H1 (cell line): Measurements from ENCODE around the gene CARD11. TPM values are rescaled to one million over a fixed set of nuclear protein-coding genes. Genes with fewer than 3 reads are reported as not detected.

Experiments used
- CTCF ChIA-PET: fragments of 300-600 bp; sonication (Branson Sonifier 250); formaldehyde crosslinking; loops from one replicate; lab custom pipeline; 2021; ENCODE audit not compliant: partially characterized antibody; lab: Charles Lee
- POLR2A ChIA-PET: fragments of 300-600 bp; sonication (Branson Sonifier 250); formaldehyde crosslinking; loops from one replicate; lab custom pipeline; 2021; ENCODE audit warnings: inconsistent platforms; ENCODE audit not compliant: partially characterized antibody; lab: Charles Lee
- DNase-seq, 2 experiments: peaks; one replicate each; pipeline versions ENCODE4 v3.0.0 to v3.0.0-alpha.2; 2010 to 2022; ENCODE audit warnings: low spot score in 2 of 2, low read depth in 1 of 2, mixed read lengths in 1 of 2
- FAIRE-seq: peaks from 2 replicates; lab custom pipeline; 2011; peaks lifted over from hg19 to GRCh38; lab: Jason Lieb, UNC
- H2AFZ ChIP-seq: 2 replicates; pipeline ENCODE4 v1.8.1; 2012; ENCODE audit warnings: low read length, inconsistent platforms
- H2AK5ac ChIP-seq: 2 replicates; pipeline ENCODE4 v1.6.1; 2013; ENCODE audit warnings: low read depth, low read length
- H2BK120ac ChIP-seq: replicated peaks from 2 replicates; pipeline ENCODE3; 2013; ENCODE audit warnings: low read depth, low read length, inconsistent platforms
- H2BK12ac ChIP-seq: 2 replicates; pipeline ENCODE4 v1.6.1; 2013; ENCODE audit warnings: low read depth, low read length
- H2BK15ac ChIP-seq: 2 replicates; pipeline ENCODE4 v1.6.1; 2013; ENCODE audit warnings: low read length
- H2BK20ac ChIP-seq: 2 replicates; pipeline ENCODE4 v1.6.1; 2013; ENCODE audit warnings: low read length
- H2BK5ac ChIP-seq: 2 replicates; pipeline ENCODE4 v1.6.1; 2013; ENCODE audit warnings: low read depth, low read length
- H3K14ac ChIP-seq: 2 replicates; pipeline ENCODE4 v1.6.1; 2013; ENCODE audit warnings: inconsistent platforms; ENCODE audit not compliant: insufficient read length
- H3K18ac ChIP-seq: 2 replicates; pipeline ENCODE4 v1.6.1; 2013; ENCODE audit warnings: low read length; ENCODE audit errors: extremely low read depth
- H3K23ac ChIP-seq: 2 replicates; pipeline ENCODE4 v1.6.1; 2013; ENCODE audit warnings: inconsistent platforms; ENCODE audit not compliant: insufficient read length
- H3K23me2 ChIP-seq: 2 replicates; pipeline ENCODE4 v1.6.1; 2013; ENCODE audit warnings: low read depth, low read length
- H3K27ac ChIP-seq: 2 replicates; pipeline ENCODE4 v1.6.1; 2011; ENCODE audit warnings: low read depth, low read length, inconsistent platforms
- H3K27me3 ChIP-seq, 4 experiments: replicated peaks in 1 of 4; 1 replicate in 1 of 4; 2 replicates in 3 of 4; pipeline versions ENCODE4 v1.6.1 to v1.8.1; 2011 to 2013; ENCODE audit warnings: low read length in 3 of 4, mild to moderate bottlenecking in 3 of 4, inconsistent platforms in 2 of 4, mixed read lengths in 2 of 4, moderate library complexity in 1 of 4; ENCODE audit not compliant: control insufficient read depth in 3 of 4, insufficient read depth in 3 of 4; ENCODE audit errors: extremely low read depth in 1 of 4
- H3K36me3 ChIP-seq, 4 experiments: 2 replicates each; pipeline versions ENCODE4 v1.6.1 to v1.8.1; 2011 to 2013; ENCODE audit warnings: mild to moderate bottlenecking in 4 of 4, low read length in 3 of 4, moderate library complexity in 2 of 4, control low read depth in 1 of 4, inconsistent platforms in 1 of 4; ENCODE audit not compliant: insufficient read depth in 4 of 4, control insufficient read depth in 2 of 4
- H3K4ac ChIP-seq: replicated peaks from 2 replicates; pipeline ENCODE3; 2013; ENCODE audit warnings: low read length, low read depth, mixed read lengths, inconsistent platforms; ENCODE audit not compliant: insufficient read length
- H3K4me1 ChIP-seq, 4 experiments: replicated peaks in 1 of 4; 1 replicate in 1 of 4; 2 replicates in 3 of 4; pipeline versions ENCODE4 v1.6.1 to v1.8.1; 2011 to 2013; ENCODE audit warnings: low read length in 3 of 4, inconsistent platforms in 2 of 4, mixed read lengths in 1 of 4; ENCODE audit not compliant: insufficient read depth in 4 of 4, control insufficient read depth in 3 of 4
- H3K4me2 ChIP-seq, 2 experiments: 2 replicates each; pipeline versions ENCODE4 v1.6.1 to v1.8.1; 2011 to 2013; ENCODE audit warnings: low read depth in 2 of 2, low read length in 2 of 2, control low read depth in 1 of 2, inconsistent platforms in 1 of 2, mild to moderate bottlenecking in 1 of 2; ENCODE audit not compliant: insufficient read depth in 1 of 2
- H3K4me3 ChIP-seq, 4 experiments: fragments of 200-600, 300-600 bp in 1 of 4; sonication (generic), shearing (Covaris generic), sonication (Bioruptor Twin) in 1 of 4; 2 replicates each; pipeline versions ENCODE4 v1.5.1 to v1.8.1; 2011 to 2016; ENCODE audit warnings: low read length in 4 of 4, low read depth in 3 of 4, control low read depth in 2 of 4, inconsistent platforms in 2 of 4, mild to moderate bottlenecking in 2 of 4, mixed read lengths in 1 of 4, moderate library complexity in 1 of 4; ENCODE audit not compliant: insufficient read depth in 2 of 4; ENCODE audit errors: extremely low read depth in 1 of 4
- H3K56ac ChIP-seq: replicated peaks from 2 replicates; pipeline ENCODE3; 2013; ENCODE audit warnings: low read depth, mild to moderate bottlenecking, mixed read lengths, low read length, inconsistent platforms; ENCODE audit not compliant: insufficient read length
- H3K79me1 ChIP-seq: 2 replicates; pipeline ENCODE4 v1.6.1; 2013; ENCODE audit warnings: low read depth, low read length, control low read depth
- H3K79me2 ChIP-seq, 2 experiments: 2 replicates each; pipeline versions ENCODE4 v1.6.1 to v1.8.1; 2012 to 2013; ENCODE audit warnings: low read length in 2 of 2, mild to moderate bottlenecking in 2 of 2, inconsistent platforms in 1 of 2; ENCODE audit not compliant: insufficient read depth in 2 of 2, control insufficient read depth in 1 of 2
- H3K9ac ChIP-seq, 4 experiments: replicated peaks in 1 of 4; 1 replicate in 1 of 4; 2 replicates in 3 of 4; pipeline versions ENCODE4 v1.6.1 to v1.8.1; 2011 to 2013; ENCODE audit warnings: low read depth in 3 of 4, low read length in 3 of 4, control low read depth in 2 of 4, mild to moderate bottlenecking in 2 of 4, moderate library complexity in 2 of 4, inconsistent platforms in 1 of 4; ENCODE audit errors: extremely low read depth in 1 of 4
- H3K9me3 ChIP-seq, 2 experiments: 2 replicates each; pipeline versions ENCODE4 v1.6.1 to v1.8.1; 2012 to 2013; ENCODE audit warnings: mild to moderate bottlenecking in 2 of 2, moderate library complexity in 2 of 2, control low read depth in 1 of 2, inconsistent platforms in 1 of 2, low read depth in 1 of 2, low read length in 1 of 2, mixed read lengths in 1 of 2; ENCODE audit not compliant: insufficient read depth in 2 of 2
- H4K20me1 ChIP-seq, 2 experiments: replicated peaks in 1 of 2; 2 replicates each; pipeline versions ENCODE3 to v1.8.1; 2011 to 2013; ENCODE audit warnings: inconsistent platforms in 2 of 2, low read length in 2 of 2, mild to moderate bottlenecking in 1 of 2; ENCODE audit not compliant: insufficient read depth in 2 of 2, control insufficient read depth in 1 of 2
- H4K5ac ChIP-seq: 2 replicates; pipeline ENCODE4 v1.6.1; 2013; ENCODE audit warnings: low read length, low read depth, mixed read lengths, inconsistent platforms; ENCODE audit not compliant: insufficient read length
- H4K8ac ChIP-seq: 2 replicates; pipeline ENCODE4 v1.8.0; 2013; ENCODE audit warnings: mild to moderate bottlenecking, moderate library complexity, low read length, inconsistent platforms; ENCODE audit not compliant: insufficient read depth; ENCODE audit errors: extremely low read depth
- H4K91ac ChIP-seq: replicated peaks from 2 replicates; pipeline ENCODE3; 2013; ENCODE audit warnings: low read length, mixed read lengths, inconsistent platforms; ENCODE audit not compliant: insufficient read length
- CBX8 ChIP-seq: fragments of 300-800, 300-1000 bp; sonication (generic); IDR thresholded peaks from 2 replicates; pipeline ENCODE4 v1.7.1; 2016; ENCODE audit warnings: low read depth, low read length, borderline replicate concordance
- EP300 ChIP-seq, 2 experiments: IDR thresholded peaks; 1 replicate in 1 of 2; 2 replicates in 1 of 2; pipeline ENCODE4 v1.6.1; 2011 to 2012; ENCODE audit warnings: low read depth in 2 of 2, low read length in 2 of 2, mild to moderate bottlenecking in 2 of 2, borderline replicate concordance in 1 of 2, inconsistent platforms in 1 of 2, moderate library complexity in 1 of 2
- EZH2 ChIP-seq: fragments of 200-600 bp; sonication (generic); IDR thresholded peaks from 2 replicates; pipeline ENCODE4 v1.7.1; 2012; ENCODE audit warnings: low read depth, mild to moderate bottlenecking, moderate library complexity, low read length, inconsistent platforms; ENCODE audit not compliant: severe bottlenecking
- JUND ChIP-seq: IDR thresholded peaks from 2 replicates; pipeline ENCODE4 v1.6.1; 2011; ENCODE audit warnings: mild to moderate bottlenecking, improper control_type of control experiment, low read length
- RFX5 ChIP-seq: IDR thresholded peaks from 2 replicates; pipeline ENCODE4 v1.6.1; 2011; ENCODE audit warnings: low read depth, low read length, improper control_type of control experiment, borderline replicate concordance
- SAP30 ChIP-seq: fragments of 300-600 bp; sonication (generic); IDR thresholded peaks from 2 replicates; pipeline ENCODE4 v1.7.1; 2012; ENCODE audit warnings: low read length, moderate library complexity, mild to moderate bottlenecking, inconsistent platforms; ENCODE audit not compliant: insufficient read depth, insufficient replicate concordance
- SIX5 ChIP-seq: IDR thresholded peaks from 2 replicates; pipeline ENCODE4 v1.6.1; 2011; ENCODE audit warnings: mild to moderate bottlenecking, low read depth, low read length
- SP1 ChIP-seq: IDR thresholded peaks from 2 replicates; pipeline ENCODE4 v1.6.1; 2011; ENCODE audit warnings: low read depth, low read length
- WGBS, 2 experiments: shearing (Covaris generic) in 1 of 2; methylation state at CpG; one replicate each; pipeline versions ENCODE4 v1.1.6 to v1.1.7; 2013 to 2015; ENCODE audit warnings: low lambda C conversion rate in 2 of 2, mixed read lengths in 2 of 2, inconsistent platforms in 1 of 2, low coverage in 1 of 2, missing lambda C conversion rate in 1 of 2; ENCODE audit not compliant: insufficient replicate concordance in 2 of 2, insufficient coverage in 1 of 2, insufficient read length in 1 of 2; ENCODE audit errors: extremely low coverage in 1 of 2, missing lambda C conversion rate in 1 of 2; 5-methylcytosine and 5-hydroxymethylcytosine counted together
- polyA plus RNA-seq, 7 experiments: library from polyadenylated mRNA; depleted of rRNA in 3 of 7; stranded (reverse) in 5 of 7; unstranded in 2 of 7; fragments of >200 nt in 5 of 7; fragments of 200-250 nt in 2 of 7; gene quantifications; 1 replicate in 5 of 7; 2 replicates in 1 of 7; 4 replicates in 1 of 7; pipeline versions ENCODE4 v1.2.1 to v1.2.3, GENCODE V29; 2011 to 2013; ENCODE audit warnings: missing spikeins in 2 of 7, mixed read lengths in 2 of 7
- total RNA-seq: library from RNA; stranded (reverse); fragmentation: NEBNext Ultra II Directional; extraction: Animal tissue kit (Norgen Biotek cat#: 25700); gene quantifications from 2 replicates; pipeline ENCODE4 v1.2.1, GENCODE V29; 2021

CARD11 gene
- total and polyA plus RNA-seq, 2 of the 8 experiments (the other 6 are each of a cell fraction or from before 2014, with no cell fraction given), result 12.6 to 29.8 TPM

- no peak overlapping the region for H3K14ac ChIP-seq
- no peak overlapping the region for H2BK15ac ChIP-seq
- H3K4me3 ChIP-seq, result no peak overlapping the region
- no peak overlapping the region for H2AFZ ChIP-seq
- no peaks in the 10 kb centered on the region for H3K36me3 ChIP-seq
- H3K23me2 ChIP-seq, result no peaks in the 10 kb centered on the region
- no peak overlapping the region for H3K27ac ChIP-seq
- no peak overlapping the region for H2BK20ac ChIP-seq
- 94% methylated on average over 16 of the region's 16 CpGs; no CpG with 5 or more reads in 1 of the 2 experiments for WGBS, 2 experiments
- no peaks in the 10 kb centered on the region for H3K27me3 ChIP-seq
- no peak for TF ChIP-seq JUND
- no peak for TF ChIP-seq EZH2
- no peak for TF ChIP-seq RFX5
- no peak for TF ChIP-seq SAP30
- no peak for TF ChIP-seq EP300 (IDR thresholded peaks at IDR 0.05; ENCODE audit: borderline replicate concordance in 1 of 2, low read depth in 2 of 2, low read length in 2 of 2)
- no peak for TF ChIP-seq SP1
- no peak for TF ChIP-seq SIX5
- TF ChIP-seq CBX8, result no peak
- no peak overlapping the region for H3K9ac ChIP-seq
- no peak overlapping the region for H2BK12ac ChIP-seq
- no peak overlapping the region for H4K5ac ChIP-seq
- H2BK5ac ChIP-seq, result no peak overlapping the region
- ChIA-PET CTCF (interaction anchor here (1.1 to 5.4 kb wide), 5 partner anchors 16 to 186 kb away, joined by 3 to 29 read pairs (median 4); no protein-coding TSS in a partner anchor), POLR2A (interaction anchor here (1.1 kb wide), 1 partner anchor 30 kb away, joined by 5 read pairs; no protein-coding TSS in a partner anchor)
- H3K9me3 ChIP-seq, result no peaks in the 10 kb centered on the region
- H4K91ac ChIP-seq, result no peak overlapping the region
- no peak overlapping the region for H2AK5ac ChIP-seq
- no peak overlapping the region for H2BK120ac ChIP-seq
- H3K23ac ChIP-seq, result no peak overlapping the region
- H3K79me1 ChIP-seq, result no peaks in the 10 kb centered on the region; the same call in 1 of the 2 replicates
- H4K20me1 ChIP-seq, result no peaks in the 10 kb centered on the region
- DNase-seq, result no peak
- FAIRE-seq, result no peak
- no peak overlapping the region for H3K4ac ChIP-seq
- no peak overlapping the region for H3K18ac ChIP-seq
- no peaks in the 10 kb centered on the region for H3K79me2 ChIP-seq
- H3K4me2 ChIP-seq, result no peak overlapping the region
- H3K4me1 ChIP-seq, result no peaks in the 10 kb centered on the region
- H4K8ac ChIP-seq, result no peak overlapping the region
- H3K56ac ChIP-seq, result no peak overlapping the region
Measured at GRCh38 chr7:2904202-2904601, 139.5 kb downstream of the CARD11 start.
